ENCODE data around the gene CNEP1R1.

The CNEP1R1 gene

DNA sequence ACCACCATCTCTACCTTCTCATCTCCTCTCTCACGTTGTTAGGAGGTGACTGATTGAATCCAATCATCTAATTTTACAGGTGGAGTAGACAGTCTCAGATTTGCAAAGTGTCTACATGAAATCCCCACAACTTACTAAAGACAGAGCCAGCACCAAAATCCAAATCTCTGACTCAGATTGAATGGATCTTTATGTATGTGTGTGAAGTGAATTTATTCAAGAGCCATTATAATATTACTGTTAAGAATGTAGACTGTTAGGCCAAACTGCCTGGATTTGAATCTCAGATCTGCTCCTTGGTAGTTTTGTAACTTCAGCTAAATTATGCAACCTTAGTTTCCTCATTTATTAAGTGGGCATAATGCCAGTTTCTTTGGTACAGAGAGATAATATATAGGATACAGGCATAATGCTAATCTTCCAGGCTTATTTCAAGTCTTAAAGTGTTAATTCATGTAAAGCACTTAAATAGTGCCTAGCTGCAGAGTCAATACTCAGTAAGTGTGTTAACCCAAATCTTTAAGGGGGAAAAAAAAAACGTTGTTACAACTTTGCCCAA is 12.7 kb downstream of the CNEP1R1 start:
- H3K27ac ChIP-seq (ENCODE audit: insufficient read depth, low read length, poor library complexity, severe bottlenecking) = no peak overlapping the region
- H3K4me1 ChIP-seq (ENCODE audit: control insufficient read depth, insufficient read depth, low read length, poor library complexity, severe bottlenecking) = no peaks in the 10 kb centered on the region
- H3K4me3 ChIP-seq (ENCODE audit: insufficient read depth, low read depth, low read length, poor library complexity, severe bottlenecking) = no peak overlapping the region
- DNase-seq = no peak
- H3K36me3 ChIP-seq (ENCODE audit: control insufficient read depth, insufficient read depth, low read length) = peaks cover 25% of the 10 kb centered on the region
- H3K9me3 ChIP-seq (ENCODE audit: control insufficient read depth, low read length) = no peaks in the 10 kb centered on the region
- H3K27me3 ChIP-seq (replicated peaks; ENCODE audit: control insufficient read depth, insufficient read depth, low read length, poor library complexity, severe bottlenecking) = no peaks in the 10 kb centered on the region

DNA sequence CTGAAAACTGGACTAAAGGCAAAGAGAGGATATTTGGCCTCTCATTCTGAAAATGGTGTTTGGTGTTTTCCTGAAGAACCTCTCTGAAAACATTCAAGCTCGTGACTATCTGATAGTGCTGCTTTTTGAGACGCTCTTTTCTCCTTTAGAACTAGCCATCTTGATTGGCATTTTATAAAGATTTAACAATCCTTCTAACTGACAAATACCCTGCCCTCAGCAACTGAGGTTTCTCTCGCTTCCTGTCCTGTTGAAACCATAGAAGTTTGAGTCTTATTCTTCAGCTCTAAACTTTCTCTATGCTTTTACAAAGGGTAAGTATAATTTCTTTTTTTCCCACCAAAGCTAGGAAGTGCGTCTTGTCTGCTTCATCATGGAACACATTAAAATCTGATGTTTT is 13.3 kb downstream of the CNEP1R1 start:
- Histone ChIP-seq H3K27me3 (replicated peaks; ENCODE audit: control insufficient read depth, insufficient read depth, low read length, poor library complexity, severe bottlenecking) (no peaks in the 10 kb centered on the region), H3K4me1 (ENCODE audit: control insufficient read depth, insufficient read depth, low read length, poor library complexity, severe bottlenecking) (no peaks in the 10 kb centered on the region), H3K27ac (ENCODE audit: insufficient read depth, low read length, poor library complexity, severe bottlenecking) (no peak overlapping the region), H3K36me3 (ENCODE audit: control insufficient read depth, insufficient read depth, low read length) (peaks cover 25% of the 10 kb centered on the region), H3K4me3 (ENCODE audit: insufficient read depth, low read depth, low read length, poor library complexity, severe bottlenecking) (no peak overlapping the region), H3K9me3 (ENCODE audit: control insufficient read depth, low read length) (no peaks in the 10 kb centered on the region)
- no peak for DNase-seq

DNA sequence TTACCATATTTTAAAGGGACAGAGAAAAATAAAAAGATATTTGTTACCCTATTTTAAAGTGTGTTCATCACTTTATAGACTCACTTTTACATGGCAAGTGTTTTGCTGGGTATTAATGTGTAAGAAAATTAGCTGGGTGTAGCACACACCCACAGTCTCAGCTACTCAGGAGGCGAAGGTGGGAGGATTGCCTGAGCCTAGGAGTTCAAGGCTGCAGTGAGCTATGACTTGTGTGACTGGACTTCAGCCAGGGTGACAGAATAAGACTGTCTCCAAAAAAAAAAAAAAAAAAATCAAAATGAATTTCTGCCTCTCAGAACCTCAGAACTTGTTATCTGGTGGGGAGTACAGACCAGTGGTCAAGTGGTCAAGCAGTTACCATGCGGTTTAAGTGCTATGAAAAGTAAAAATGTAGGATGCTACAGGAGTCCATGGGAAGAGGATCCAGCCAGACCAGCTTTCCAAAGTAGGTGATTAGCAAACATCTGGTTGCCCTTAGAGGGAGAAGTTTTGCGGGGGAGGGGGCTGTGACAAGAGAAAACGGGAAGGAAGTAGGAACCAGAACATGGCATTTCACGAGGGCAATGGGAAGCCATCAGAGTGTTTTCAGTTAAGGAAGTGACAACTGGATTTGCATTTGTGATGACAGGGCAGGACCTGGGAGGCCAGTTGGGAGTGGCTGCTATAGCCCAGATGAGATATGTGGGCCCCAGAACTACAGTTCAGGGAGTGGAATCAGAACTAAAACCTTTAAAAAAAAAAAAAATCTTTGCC is 13.9 kb downstream of the CNEP1R1 start:
- Histone ChIP-seq H3K4me1 (ENCODE audit: control insufficient read depth, insufficient read depth, low read length, poor library complexity, severe bottlenecking) (no peaks in the 10 kb centered on the region), H3K4me3 (ENCODE audit: insufficient read depth, low read depth, low read length, poor library complexity, severe bottlenecking) (no peak overlapping the region), H3K9me3 (ENCODE audit: control insufficient read depth, low read length) (no peaks in the 10 kb centered on the region), H3K36me3 (ENCODE audit: control insufficient read depth, insufficient read depth, low read length) (peaks cover 22% of the 10 kb centered on the region), H3K27ac (ENCODE audit: insufficient read depth, low read length, poor library complexity, severe bottlenecking) (no peak overlapping the region), H3K27me3 (replicated peaks; ENCODE audit: control insufficient read depth, insufficient read depth, low read length, poor library complexity, severe bottlenecking) (no peaks in the 10 kb centered on the region)
- no peak for DNase-seq

DNA sequence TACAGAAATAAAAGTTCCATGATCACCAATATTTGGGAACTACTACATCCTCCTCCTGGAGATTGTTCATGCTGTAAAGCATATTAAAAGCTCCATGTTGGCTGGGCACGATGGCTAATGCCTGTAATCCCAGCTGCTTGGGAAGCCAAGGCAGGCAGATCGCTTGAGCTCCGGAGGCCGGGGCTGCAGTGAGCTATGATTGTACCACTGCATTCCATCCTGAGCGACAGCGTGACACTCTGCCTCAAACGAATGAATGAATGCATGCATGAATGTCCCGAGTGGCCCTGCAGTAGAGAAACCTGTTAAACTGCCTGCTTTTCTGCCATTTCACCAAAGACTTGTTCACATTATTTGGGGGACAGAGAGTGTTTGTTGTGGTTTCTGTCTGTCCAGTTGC is 15.0 kb downstream of the CNEP1R1 start:
- Histone ChIP-seq H3K36me3 (ENCODE audit: control insufficient read depth, insufficient read depth, low read length) (peaks cover 12% of the 10 kb centered on the region), H3K27me3 (replicated peaks; ENCODE audit: control insufficient read depth, insufficient read depth, low read length, poor library complexity, severe bottlenecking) (no peaks in the 10 kb centered on the region), H3K27ac (ENCODE audit: insufficient read depth, low read length, poor library complexity, severe bottlenecking) (no peak overlapping the region), H3K4me3 (ENCODE audit: insufficient read depth, low read depth, low read length, poor library complexity, severe bottlenecking) (no peak overlapping the region), H3K4me1 (ENCODE audit: control insufficient read depth, insufficient read depth, low read length, poor library complexity, severe bottlenecking) (no peaks in the 10 kb centered on the region), H3K9me3 (ENCODE audit: control insufficient read depth, low read length) (no peaks in the 10 kb centered on the region)
- DNase-seq = no peak

DNA sequence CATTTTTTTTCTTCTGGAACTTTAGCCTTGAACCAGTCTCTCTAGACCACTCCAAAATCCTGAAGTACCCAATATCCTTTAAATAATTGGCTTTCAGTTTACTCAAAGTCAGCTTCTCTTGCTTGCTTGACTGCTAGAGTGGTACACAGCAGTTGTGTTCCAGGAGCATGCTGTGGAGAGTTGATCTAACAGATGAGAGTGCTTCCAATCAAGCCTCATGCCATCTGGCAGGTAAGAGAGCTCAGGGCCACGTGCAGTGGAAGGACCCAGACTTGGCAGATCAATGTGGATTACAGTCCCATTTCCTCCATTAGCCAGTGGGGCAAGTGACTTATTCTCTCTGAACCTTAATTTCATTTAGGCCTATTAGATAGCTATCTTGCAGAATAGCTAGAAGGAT is 15.7 kb downstream of the CNEP1R1 start:
- Histone ChIP-seq H3K36me3 (ENCODE audit: control insufficient read depth, insufficient read depth, low read length) (peaks cover 9% of the 10 kb centered on the region), H3K4me3 (ENCODE audit: insufficient read depth, low read depth, low read length, poor library complexity, severe bottlenecking) (no peak overlapping the region), H3K27ac (ENCODE audit: insufficient read depth, low read length, poor library complexity, severe bottlenecking) (no peak overlapping the region), H3K27me3 (replicated peaks; ENCODE audit: control insufficient read depth, insufficient read depth, low read length, poor library complexity, severe bottlenecking) (no peaks in the 10 kb centered on the region), H3K4me1 (ENCODE audit: control insufficient read depth, insufficient read depth, low read length, poor library complexity, severe bottlenecking) (no peaks in the 10 kb centered on the region), H3K9me3 (ENCODE audit: control insufficient read depth, low read length) (no peaks in the 10 kb centered on the region)
- no peak for DNase-seq

DNA sequence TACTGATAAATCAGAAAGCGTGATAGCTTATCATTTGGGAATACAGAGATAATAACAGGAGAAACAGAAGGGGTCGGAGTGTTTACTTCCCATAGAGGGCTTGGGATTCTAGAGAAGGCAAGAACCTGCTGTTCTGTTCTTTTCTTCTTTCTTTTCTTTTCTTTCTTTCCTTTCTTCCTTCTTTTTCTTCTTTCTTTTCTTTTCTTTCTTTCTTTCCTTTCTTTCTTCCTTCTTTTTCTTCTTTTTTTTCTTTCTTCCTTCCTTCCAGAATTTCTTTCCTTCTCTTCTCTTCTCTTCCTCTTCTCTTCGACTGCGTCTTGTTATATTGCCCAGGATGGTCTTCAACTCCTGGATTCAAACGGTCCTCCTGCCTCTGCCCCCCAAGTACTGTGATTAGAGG is 18.3 kb downstream of the CNEP1R1 start:
- no peak overlapping the region for H3K27ac ChIP-seq (ENCODE audit: insufficient read depth, low read length, poor library complexity, severe bottlenecking)
- H3K9me3 ChIP-seq (ENCODE audit: control insufficient read depth, low read length) = no peaks in the 10 kb centered on the region
- no peaks in the 10 kb centered on the region for H3K4me1 ChIP-seq (ENCODE audit: control insufficient read depth, insufficient read depth, low read length, poor library complexity, severe bottlenecking)
- DNase-seq = no peak
- no peaks in the 10 kb centered on the region for H3K27me3 ChIP-seq (replicated peaks; ENCODE audit: control insufficient read depth, insufficient read depth, low read length, poor library complexity, severe bottlenecking)
- H3K36me3 ChIP-seq (ENCODE audit: control insufficient read depth, insufficient read depth, low read length) = no peaks in the 10 kb centered on the region
- H3K4me3 ChIP-seq (ENCODE audit: insufficient read depth, low read depth, low read length, poor library complexity, severe bottlenecking) = no peak overlapping the region

DNA sequence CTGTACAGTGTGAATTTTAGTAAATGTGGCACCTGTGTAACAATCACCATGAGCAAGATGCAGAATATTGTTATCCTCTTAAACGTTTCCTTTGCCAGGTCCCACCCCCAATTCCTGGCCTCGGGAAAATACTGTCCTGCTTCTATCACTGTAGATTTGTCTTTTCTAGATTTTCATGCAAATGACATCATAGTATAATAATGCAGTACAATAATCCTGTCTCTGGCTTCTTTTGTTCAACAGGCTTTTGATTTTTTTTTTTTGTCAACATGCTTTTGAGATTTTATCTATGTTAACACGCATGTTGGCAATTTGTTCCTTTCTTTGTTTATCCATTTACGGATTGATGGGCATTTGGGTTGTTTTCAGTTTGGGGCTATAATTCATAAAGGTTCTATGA is 20.4 kb downstream of the CNEP1R1 start:
- Histone ChIP-seq H3K27ac (ENCODE audit: insufficient read depth, low read length, poor library complexity, severe bottlenecking) (no peak overlapping the region), H3K36me3 (ENCODE audit: control insufficient read depth, insufficient read depth, low read length) (no peaks in the 10 kb centered on the region), H3K4me3 (ENCODE audit: insufficient read depth, low read depth, low read length, poor library complexity, severe bottlenecking) (no peak overlapping the region), H3K4me1 (ENCODE audit: control insufficient read depth, insufficient read depth, low read length, poor library complexity, severe bottlenecking) (no peaks in the 10 kb centered on the region), H3K27me3 (replicated peaks; ENCODE audit: control insufficient read depth, insufficient read depth, low read length, poor library complexity, severe bottlenecking) (no peaks in the 10 kb centered on the region), H3K9me3 (ENCODE audit: control insufficient read depth, low read length) (no peaks in the 10 kb centered on the region)
- DNase-seq = no peak

DNA sequence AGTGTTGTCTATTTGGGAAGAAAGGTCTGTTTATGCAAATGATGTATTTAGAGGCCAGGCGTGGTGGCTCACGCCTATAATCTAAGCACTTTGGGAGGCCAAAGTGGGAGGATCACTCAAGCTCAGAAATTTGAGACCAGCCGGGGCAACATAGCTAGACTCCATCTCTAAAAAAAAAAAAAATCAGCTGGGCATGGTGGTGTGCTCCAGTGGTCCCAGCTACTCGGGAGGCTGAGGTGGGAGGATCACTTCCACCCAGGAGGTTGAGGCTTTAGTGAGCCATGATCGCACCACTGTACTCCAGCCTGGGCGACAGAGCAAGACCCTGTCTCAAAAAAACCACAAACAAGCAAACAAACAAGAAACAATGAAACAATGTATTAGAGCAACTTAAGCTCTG is 21.8 kb downstream of the CNEP1R1 start:
- Histone ChIP-seq H3K27ac (ENCODE audit: insufficient read depth, low read length, poor library complexity, severe bottlenecking) (no peak overlapping the region), H3K27me3 (replicated peaks; ENCODE audit: control insufficient read depth, insufficient read depth, low read length, poor library complexity, severe bottlenecking) (no peaks in the 10 kb centered on the region), H3K4me3 (ENCODE audit: insufficient read depth, low read depth, low read length, poor library complexity, severe bottlenecking) (no peak overlapping the region), H3K36me3 (ENCODE audit: control insufficient read depth, insufficient read depth, low read length) (no peaks in the 10 kb centered on the region), H3K4me1 (ENCODE audit: control insufficient read depth, insufficient read depth, low read length, poor library complexity, severe bottlenecking) (no peaks in the 10 kb centered on the region), H3K9me3 (ENCODE audit: control insufficient read depth, low read length) (no peaks in the 10 kb centered on the region)
- DNase-seq = no peak

DNA sequence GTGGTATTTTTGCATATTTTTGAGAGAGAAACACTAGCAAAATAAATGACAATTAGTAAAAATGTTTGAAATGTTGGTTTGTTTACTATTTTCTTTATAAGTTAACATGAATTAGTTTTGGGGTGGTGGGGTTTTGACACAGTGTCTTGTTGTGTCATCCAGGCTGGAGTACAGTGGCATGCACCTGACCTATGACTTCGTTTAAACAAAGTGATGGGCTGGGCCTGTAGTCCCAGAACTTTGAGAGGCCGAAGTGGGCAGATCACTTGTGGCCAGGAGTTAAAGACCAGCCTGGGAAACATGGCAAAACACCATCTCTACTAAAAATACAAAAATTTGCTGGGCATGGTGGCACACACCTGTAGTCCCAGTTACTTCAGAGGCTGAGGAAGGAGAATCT is 22.8 kb downstream of the CNEP1R1 start:
- no peak for DNase-seq
- Histone ChIP-seq H3K4me1 (ENCODE audit: control insufficient read depth, insufficient read depth, low read length, poor library complexity, severe bottlenecking) (no peaks in the 10 kb centered on the region), H3K4me3 (ENCODE audit: insufficient read depth, low read depth, low read length, poor library complexity, severe bottlenecking) (no peak overlapping the region), H3K9me3 (ENCODE audit: control insufficient read depth, low read length) (no peaks in the 10 kb centered on the region), H3K36me3 (ENCODE audit: control insufficient read depth, insufficient read depth, low read length) (no peaks in the 10 kb centered on the region), H3K27ac (ENCODE audit: insufficient read depth, low read length, poor library complexity, severe bottlenecking) (no peak overlapping the region), H3K27me3 (replicated peaks; ENCODE audit: control insufficient read depth, insufficient read depth, low read length, poor library complexity, severe bottlenecking) (no peaks in the 10 kb centered on the region)

DNA sequence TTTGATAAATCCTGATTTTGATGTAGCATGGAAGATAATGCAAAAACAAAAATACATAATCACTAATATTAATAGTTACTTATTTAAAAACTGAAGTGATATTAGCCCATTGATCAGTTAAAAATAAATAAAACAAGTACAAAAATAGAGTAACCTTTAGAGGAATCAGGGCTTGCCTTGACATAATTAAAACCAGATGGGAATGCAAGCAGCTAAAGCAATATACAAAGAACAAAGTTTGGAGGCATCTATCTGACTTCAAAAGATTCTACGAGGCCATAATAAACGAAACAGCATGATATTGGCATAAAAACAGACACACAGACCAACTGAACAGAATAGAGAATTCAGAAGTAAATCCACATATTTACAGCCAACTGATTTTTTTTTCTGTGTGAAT is 25.8 kb downstream of the CNEP1R1 start:
- no peak overlapping the region for H3K27ac ChIP-seq (ENCODE audit: insufficient read depth, low read length, poor library complexity, severe bottlenecking)
- no peak for DNase-seq
- H3K4me1 ChIP-seq (ENCODE audit: control insufficient read depth, insufficient read depth, low read length, poor library complexity, severe bottlenecking) = no peaks in the 10 kb centered on the region
- no peak overlapping the region for H3K4me3 ChIP-seq (ENCODE audit: insufficient read depth, low read depth, low read length, poor library complexity, severe bottlenecking)
- H3K36me3 ChIP-seq (ENCODE audit: control insufficient read depth, insufficient read depth, low read length) = no peaks in the 10 kb centered on the region
- H3K9me3 ChIP-seq (ENCODE audit: control insufficient read depth, low read length) = no peaks in the 10 kb centered on the region
- H3K27me3 ChIP-seq (replicated peaks; ENCODE audit: control insufficient read depth, insufficient read depth, low read length, poor library complexity, severe bottlenecking) = no peaks in the 10 kb centered on the region
